H1 (cell line): Measurements from ENCODE around the gene VSIG2. TPM values are rescaled to one million over a fixed set of nuclear protein-coding genes. Genes with fewer than 3 reads are reported as not detected.

Experiments
- CTCF ChIA-PET: fragments of 300-600 bp; sonication (Branson Sonifier 250); formaldehyde crosslinking; loops from one replicate; lab custom pipeline; 2021; ENCODE audit not compliant: partially characterized antibody; lab: Charles Lee
- POLR2A ChIA-PET: fragments of 300-600 bp; sonication (Branson Sonifier 250); formaldehyde crosslinking; loops from one replicate; lab custom pipeline; 2021; ENCODE audit warnings: inconsistent platforms; ENCODE audit not compliant: partially characterized antibody; lab: Charles Lee
- DNase-seq, 2 experiments: peaks; one replicate each; pipeline versions ENCODE4 v3.0.0 to v3.0.0-alpha.2; 2010 to 2022; ENCODE audit warnings: low spot score in 2 of 2, low read depth in 1 of 2, mixed read lengths in 1 of 2
- FAIRE-seq: peaks from 2 replicates; lab custom pipeline; 2011; peaks lifted over from hg19 to GRCh38; lab: Jason Lieb, UNC
- H2AFZ ChIP-seq: 2 replicates; pipeline ENCODE4 v1.8.1; 2012; ENCODE audit warnings: low read length, inconsistent platforms
- H2AK5ac ChIP-seq: 2 replicates; pipeline ENCODE4 v1.6.1; 2013; ENCODE audit warnings: low read depth, low read length
- H2BK120ac ChIP-seq: replicated peaks from 2 replicates; pipeline ENCODE3; 2013; ENCODE audit warnings: low read depth, low read length, inconsistent platforms
- H2BK12ac ChIP-seq: 2 replicates; pipeline ENCODE4 v1.6.1; 2013; ENCODE audit warnings: low read depth, low read length
- H2BK15ac ChIP-seq: 2 replicates; pipeline ENCODE4 v1.6.1; 2013; ENCODE audit warnings: low read length
- H2BK20ac ChIP-seq: 2 replicates; pipeline ENCODE4 v1.6.1; 2013; ENCODE audit warnings: low read length
- H2BK5ac ChIP-seq: 2 replicates; pipeline ENCODE4 v1.6.1; 2013; ENCODE audit warnings: low read depth, low read length
- H3K14ac ChIP-seq: 2 replicates; pipeline ENCODE4 v1.6.1; 2013; ENCODE audit warnings: inconsistent platforms; ENCODE audit not compliant: insufficient read length
- H3K18ac ChIP-seq: 2 replicates; pipeline ENCODE4 v1.6.1; 2013; ENCODE audit warnings: low read length; ENCODE audit errors: extremely low read depth
- H3K23ac ChIP-seq: 2 replicates; pipeline ENCODE4 v1.6.1; 2013; ENCODE audit warnings: inconsistent platforms; ENCODE audit not compliant: insufficient read length
- H3K23me2 ChIP-seq: 2 replicates; pipeline ENCODE4 v1.6.1; 2013; ENCODE audit warnings: low read depth, low read length
- H3K27ac ChIP-seq: 2 replicates; pipeline ENCODE4 v1.6.1; 2011; ENCODE audit warnings: low read depth, low read length, inconsistent platforms
- H3K27me3 ChIP-seq, 4 experiments: replicated peaks in 1 of 4; 1 replicate in 1 of 4; 2 replicates in 3 of 4; pipeline versions ENCODE4 v1.6.1 to v1.8.1; 2011 to 2013; ENCODE audit warnings: low read length in 3 of 4, mild to moderate bottlenecking in 3 of 4, inconsistent platforms in 2 of 4, mixed read lengths in 2 of 4, moderate library complexity in 1 of 4; ENCODE audit not compliant: control insufficient read depth in 3 of 4, insufficient read depth in 3 of 4; ENCODE audit errors: extremely low read depth in 1 of 4
- H3K36me3 ChIP-seq, 4 experiments: 2 replicates each; pipeline versions ENCODE4 v1.6.1 to v1.8.1; 2011 to 2013; ENCODE audit warnings: mild to moderate bottlenecking in 4 of 4, low read length in 3 of 4, moderate library complexity in 2 of 4, control low read depth in 1 of 4, inconsistent platforms in 1 of 4; ENCODE audit not compliant: insufficient read depth in 4 of 4, control insufficient read depth in 2 of 4
- H3K4ac ChIP-seq: replicated peaks from 2 replicates; pipeline ENCODE3; 2013; ENCODE audit warnings: low read length, low read depth, mixed read lengths, inconsistent platforms; ENCODE audit not compliant: insufficient read length
- H3K4me1 ChIP-seq, 4 experiments: replicated peaks in 1 of 4; 1 replicate in 1 of 4; 2 replicates in 3 of 4; pipeline versions ENCODE4 v1.6.1 to v1.8.1; 2011 to 2013; ENCODE audit warnings: low read length in 3 of 4, inconsistent platforms in 2 of 4, mixed read lengths in 1 of 4; ENCODE audit not compliant: insufficient read depth in 4 of 4, control insufficient read depth in 3 of 4
- H3K4me2 ChIP-seq, 2 experiments: 2 replicates each; pipeline versions ENCODE4 v1.6.1 to v1.8.1; 2011 to 2013; ENCODE audit warnings: low read depth in 2 of 2, low read length in 2 of 2, control low read depth in 1 of 2, inconsistent platforms in 1 of 2, mild to moderate bottlenecking in 1 of 2; ENCODE audit not compliant: insufficient read depth in 1 of 2
- H3K4me3 ChIP-seq, 4 experiments: fragments of 200-600, 300-600 bp in 1 of 4; sonication (generic), shearing (Covaris generic), sonication (Bioruptor Twin) in 1 of 4; 2 replicates each; pipeline versions ENCODE4 v1.5.1 to v1.8.1; 2011 to 2016; ENCODE audit warnings: low read length in 4 of 4, low read depth in 3 of 4, control low read depth in 2 of 4, inconsistent platforms in 2 of 4, mild to moderate bottlenecking in 2 of 4, mixed read lengths in 1 of 4, moderate library complexity in 1 of 4; ENCODE audit not compliant: insufficient read depth in 2 of 4; ENCODE audit errors: extremely low read depth in 1 of 4
- H3K56ac ChIP-seq: replicated peaks from 2 replicates; pipeline ENCODE3; 2013; ENCODE audit warnings: low read depth, mild to moderate bottlenecking, mixed read lengths, low read length, inconsistent platforms; ENCODE audit not compliant: insufficient read length
- H3K79me1 ChIP-seq: 2 replicates; pipeline ENCODE4 v1.6.1; 2013; ENCODE audit warnings: low read depth, low read length, control low read depth
- H3K79me2 ChIP-seq, 2 experiments: 2 replicates each; pipeline versions ENCODE4 v1.6.1 to v1.8.1; 2012 to 2013; ENCODE audit warnings: low read length in 2 of 2, mild to moderate bottlenecking in 2 of 2, inconsistent platforms in 1 of 2; ENCODE audit not compliant: insufficient read depth in 2 of 2, control insufficient read depth in 1 of 2
- H3K9ac ChIP-seq, 4 experiments: replicated peaks in 1 of 4; 1 replicate in 1 of 4; 2 replicates in 3 of 4; pipeline versions ENCODE4 v1.6.1 to v1.8.1; 2011 to 2013; ENCODE audit warnings: low read depth in 3 of 4, low read length in 3 of 4, control low read depth in 2 of 4, mild to moderate bottlenecking in 2 of 4, moderate library complexity in 2 of 4, inconsistent platforms in 1 of 4; ENCODE audit errors: extremely low read depth in 1 of 4
- H3K9me3 ChIP-seq, 2 experiments: 2 replicates each; pipeline versions ENCODE4 v1.6.1 to v1.8.1; 2012 to 2013; ENCODE audit warnings: mild to moderate bottlenecking in 2 of 2, moderate library complexity in 2 of 2, control low read depth in 1 of 2, inconsistent platforms in 1 of 2, low read depth in 1 of 2, low read length in 1 of 2, mixed read lengths in 1 of 2; ENCODE audit not compliant: insufficient read depth in 2 of 2
- H4K20me1 ChIP-seq, 2 experiments: replicated peaks in 1 of 2; 2 replicates each; pipeline versions ENCODE3 to v1.8.1; 2011 to 2013; ENCODE audit warnings: inconsistent platforms in 2 of 2, low read length in 2 of 2, mild to moderate bottlenecking in 1 of 2; ENCODE audit not compliant: insufficient read depth in 2 of 2, control insufficient read depth in 1 of 2
- H4K5ac ChIP-seq: 2 replicates; pipeline ENCODE4 v1.6.1; 2013; ENCODE audit warnings: low read length, low read depth, mixed read lengths, inconsistent platforms; ENCODE audit not compliant: insufficient read length
- H4K8ac ChIP-seq: 2 replicates; pipeline ENCODE4 v1.8.0; 2013; ENCODE audit warnings: mild to moderate bottlenecking, moderate library complexity, low read length, inconsistent platforms; ENCODE audit not compliant: insufficient read depth; ENCODE audit errors: extremely low read depth
- H4K91ac ChIP-seq: replicated peaks from 2 replicates; pipeline ENCODE3; 2013; ENCODE audit warnings: low read length, mixed read lengths, inconsistent platforms; ENCODE audit not compliant: insufficient read length
- EZH2 ChIP-seq: fragments of 200-600 bp; sonication (generic); IDR thresholded peaks from 2 replicates; pipeline ENCODE4 v1.7.1; 2012; ENCODE audit warnings: low read depth, mild to moderate bottlenecking, moderate library complexity, low read length, inconsistent platforms; ENCODE audit not compliant: severe bottlenecking
- RNF2 ChIP-seq: fragments of 200-900, 300-1000 bp; sonication (generic); IDR thresholded peaks from 2 replicates; pipeline ENCODE4 v1.7.1; 2016; ENCODE audit warnings: borderline replicate concordance, low read depth, mild to moderate bottlenecking, antibody characterized with exemption, low read length; ENCODE audit not compliant: poor library complexity, severe bottlenecking; ENCODE audit errors: missing control alignments
- SP1 ChIP-seq: IDR thresholded peaks from 2 replicates; pipeline ENCODE4 v1.6.1; 2011; ENCODE audit warnings: low read depth, low read length
- SUZ12 ChIP-seq: fragments of 200-600 bp; sonication (generic); IDR thresholded peaks from 2 replicates; pipeline ENCODE4 v1.6.1; 2012; ENCODE audit warnings: mild to moderate bottlenecking, inconsistent platforms, low read length, moderate library complexity, mixed read lengths
- WGBS, 2 experiments: shearing (Covaris generic) in 1 of 2; methylation state at CpG; one replicate each; pipeline versions ENCODE4 v1.1.6 to v1.1.7; 2013 to 2015; ENCODE audit warnings: low lambda C conversion rate in 2 of 2, mixed read lengths in 2 of 2, inconsistent platforms in 1 of 2, low coverage in 1 of 2, missing lambda C conversion rate in 1 of 2; ENCODE audit not compliant: insufficient replicate concordance in 2 of 2, insufficient coverage in 1 of 2, insufficient read length in 1 of 2; ENCODE audit errors: extremely low coverage in 1 of 2, missing lambda C conversion rate in 1 of 2; 5-methylcytosine and 5-hydroxymethylcytosine counted together
- polyA plus RNA-seq, 7 experiments: library from polyadenylated mRNA; depleted of rRNA in 3 of 7; stranded (reverse) in 5 of 7; unstranded in 2 of 7; fragments of >200 nt in 5 of 7; fragments of 200-250 nt in 2 of 7; gene quantifications; 1 replicate in 5 of 7; 2 replicates in 1 of 7; 4 replicates in 1 of 7; pipeline versions ENCODE4 v1.2.1 to v1.2.3, GENCODE V29; 2011 to 2013; ENCODE audit warnings: missing spikeins in 2 of 7, mixed read lengths in 2 of 7
- total RNA-seq: library from RNA; stranded (reverse); fragmentation: NEBNext Ultra II Directional; extraction: Animal tissue kit (Norgen Biotek cat#: 25700); gene quantifications from 2 replicates; pipeline ENCODE4 v1.2.1, GENCODE V29; 2021

The VSIG2 gene
- total and polyA plus RNA-seq, 2 of the 8 experiments (the other 6 are each of a cell fraction or from before 2014, with no cell fraction given) = 0.18 TPM; not detected in 1

- Histone ChIP-seq H4K5ac (no peak overlapping the region), H3K4me3 (no peak overlapping the region), H3K9ac (no peak overlapping the region), H3K4ac (no peak overlapping the region), H4K8ac (no peak overlapping the region), H2BK120ac (no peak overlapping the region), H3K36me3 (no peaks in the 10 kb centered on the region), H3K79me1 (no peaks in the 10 kb centered on the region), H4K20me1 (peaks cover 14 to 26% of the 10 kb centered on the region in 2 experiments), H3K79me2 (no peaks in the 10 kb centered on the region), H2AFZ (no peak overlapping the region), H3K14ac (no peak overlapping the region), H4K91ac (no peak overlapping the region), H3K27me3 (peaks cover 84 to 96% (median 93%) of the 10 kb centered on the region in 4 experiments), H3K23me2 (peaks cover 19% of the 10 kb centered on the region), H2BK5ac (no peak overlapping the region), H2BK20ac (no peak overlapping the region), H3K27ac (no peak overlapping the region), H2BK12ac (peak overlapping the region; percentile 52; the same call in 1 of the 2 replicates), H2BK15ac (no peak overlapping the region), H3K4me1 (peaks cover 0 to 26% (median 12%) of the 10 kb centered on the region in 4 experiments; a peak in 6 of 7 replicates), H3K4me2 (no peak overlapping the region), H3K23ac (no peak overlapping the region), H3K9me3 (no peaks in the 10 kb centered on the region), H3K18ac (no peak overlapping the region), H3K56ac (no peak overlapping the region), H2AK5ac (no peak overlapping the region)
- WGBS, 2 experiments = 19% methylated on average over 6 of the region's 6 CpGs; no CpG with 5 or more reads in 1 of the 2 experiments
- POLR2A ChIA-PET = interaction anchor here (0.6 to 1.9 kb wide), 3 partner anchors 11 to 421 kb away, joined by 3 to 7 read pairs (median 4); partner anchors contain the start of gene ESAM
- DNase-seq (no peak), FAIRE-seq (no peak)
- TF ChIP-seq SUZ12 = peak; percentile 89
- no peak for TF ChIP-seq SP1
- TF ChIP-seq RNF2 = peak; percentile 64
- peak; percentile 87 for TF ChIP-seq EZH2
- CTCF ChIA-PET = interaction anchor here (1.0 to 28.0 kb wide), 9 partner anchors 4 to 123 kb away, joined by 3 to 382 read pairs (median 7); partner anchors contain the start of genes ESAM, NRGN, ROBO3 and VSIG2
Measured at GRCh38 chr11:124743050-124743449, 9.0 kb downstream of the VSIG2 start.
